ENCODE measurements around the gene KRTAP20-2. TPM values are rescaled to one million over a fixed set of nuclear protein-coding genes. Genes with fewer than 3 reads are reported as not detected.

Gene KRTAP20-2
- total and polyA plus RNA-seq, 12 donors: not detected

DNA sequence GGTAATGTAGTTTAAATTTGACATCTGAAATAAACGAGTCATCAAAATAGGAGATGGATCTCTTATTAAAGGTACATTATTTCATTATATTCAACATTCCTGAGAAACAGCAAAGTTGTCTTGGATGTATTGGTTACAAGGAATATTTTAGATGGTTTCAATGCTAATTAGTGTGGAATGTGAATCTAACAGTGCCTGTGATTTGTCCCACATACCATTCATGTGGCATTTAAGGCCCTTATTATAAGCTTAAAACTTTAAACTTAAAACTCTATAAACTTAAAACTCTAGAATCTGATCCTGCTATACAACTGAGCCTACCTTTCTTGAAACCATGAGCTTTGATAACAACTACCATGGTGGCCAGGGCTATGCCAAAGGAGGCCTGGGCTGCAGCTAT is 34.2 kb upstream of the KRTAP20-2 start, which contains the start of gene KRTAP22-1:
Gene KRTAP22-1, plus strand, starts transcription at position 301 of the 400 bp plus-strand sequence.
- H3K4me1 ChIP-seq: no peaks in the 10 kb centered on the region
- H3K9me3 ChIP-seq: peaks cover 0 to 6% (median 0%) of the 10 kb centered on the region in 11 donors
- H3K4me3 ChIP-seq: no peak within 1 kb of the TSS
- intact Hi-C loops (cut with DNase I): no loop called here
- ATAC-seq (no peak), DNase-seq (no peak)
- TF ChIP-seq, protein P1, sequence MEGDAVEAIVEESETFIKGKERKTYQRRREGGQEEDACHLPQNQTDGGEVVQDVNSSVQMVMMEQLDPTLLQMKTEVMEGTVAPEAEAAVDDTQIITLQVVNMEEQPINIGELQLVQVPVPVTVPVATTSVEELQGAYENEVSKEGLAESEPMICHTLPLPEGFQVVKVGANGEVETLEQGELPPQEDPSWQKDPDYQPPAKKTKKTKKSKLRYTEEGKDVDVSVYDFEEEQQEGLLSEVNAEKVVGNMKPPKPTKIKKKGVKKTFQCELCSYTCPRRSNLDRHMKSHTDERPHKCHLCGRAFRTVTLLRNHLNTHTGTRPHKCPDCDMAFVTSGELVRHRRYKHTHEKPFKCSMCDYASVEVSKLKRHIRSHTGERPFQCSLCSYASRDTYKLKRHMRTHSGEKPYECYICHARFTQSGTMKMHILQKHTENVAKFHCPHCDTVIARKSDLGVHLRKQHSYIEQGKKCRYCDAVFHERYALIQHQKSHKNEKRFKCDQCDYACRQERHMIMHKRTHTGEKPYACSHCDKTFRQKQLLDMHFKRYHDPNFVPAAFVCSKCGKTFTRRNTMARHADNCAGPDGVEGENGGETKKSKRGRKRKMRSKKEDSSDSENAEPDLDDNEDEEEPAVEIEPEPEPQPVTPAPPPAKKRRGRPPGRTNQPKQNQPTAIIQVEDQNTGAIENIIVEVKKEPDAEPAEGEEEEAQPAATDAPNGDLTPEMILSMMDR (IDR thresholded peaks at IDR 0.05): no peak
- no peaks in the 10 kb centered on the region for H3K36me3 ChIP-seq
- 44 to 95% methylated on average over 1 of the region's 1 CpG for WGBS, 2 donors
- no peaks in the 10 kb centered on the region for H3K27me3 ChIP-seq
- no peak within 1 kb of the TSS for H3K27ac ChIP-seq

DNA sequence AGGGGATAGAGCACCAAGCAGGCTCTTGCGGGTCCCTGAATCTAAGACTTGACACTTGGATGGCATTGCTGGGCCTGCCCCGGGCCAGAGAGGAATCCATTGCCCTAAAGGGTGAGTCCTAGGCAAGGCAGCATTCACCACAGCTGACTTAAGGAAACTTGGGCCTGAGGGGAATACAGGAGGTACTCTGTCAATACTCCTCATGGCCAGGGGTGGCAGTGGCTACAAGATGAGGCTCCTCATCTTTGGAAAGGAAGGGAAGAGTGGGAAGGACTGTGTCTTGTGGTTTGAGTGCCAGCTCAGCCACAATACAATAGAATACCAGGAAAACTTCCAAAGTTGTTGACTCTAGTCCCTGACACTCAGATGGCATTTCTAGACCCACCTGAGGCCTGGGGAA is 29.0 kb upstream of the KRTAP20-2 start:
- TF ChIP-seq, protein P1 (IDR thresholded peaks at IDR 0.05): no peak
- Histone ChIP-seq H3K36me3 (no peaks in the 10 kb centered on the region), H3K27ac (no peak overlapping the region), H3K27me3 (no peaks in the 10 kb centered on the region), H3K9me3 (peaks cover 0 to 8% (median 0%) of the 10 kb centered on the region in 11 donors), H3K4me1 (no peaks in the 10 kb centered on the region), H3K4me3 (no peak overlapping the region)
- DNase-seq (no peak), ATAC-seq (no peak)
- 89 to 90% methylated on average over 2 of the region's 2 CpGs for WGBS, 2 donors
- intact Hi-C loops (cut with DNase I): no loop called here

DNA sequence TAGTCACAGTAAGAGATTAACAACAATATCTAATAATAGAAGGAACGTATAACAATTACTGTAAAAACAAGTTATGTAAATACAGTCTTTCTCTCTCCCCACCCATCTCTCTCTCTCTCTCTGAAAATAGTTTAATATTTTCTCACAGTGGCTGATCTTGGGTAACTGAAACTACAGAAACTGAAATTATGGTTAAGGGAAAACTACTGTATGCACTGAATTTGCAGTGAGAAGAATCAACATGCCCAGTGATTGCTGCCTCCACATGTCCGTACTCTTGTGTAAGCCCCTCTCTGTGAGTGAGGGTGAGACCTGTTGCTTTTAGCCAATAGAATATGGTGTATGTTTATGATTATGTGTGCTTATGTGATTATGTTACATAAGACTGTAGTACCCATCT is 22.9 kb upstream of the KRTAP20-2 start:
- TF ChIP-seq, protein P1 (IDR thresholded peaks at IDR 0.05): no peak
- no peaks in the 10 kb centered on the region for H3K36me3 ChIP-seq
- intact Hi-C loops (cut with DNase I): no loop called here
- H3K4me1 ChIP-seq: no peaks in the 10 kb centered on the region
- H3K4me3 ChIP-seq: no peak overlapping the region
- H3K27me3 ChIP-seq: no peaks in the 10 kb centered on the region
- H3K27ac ChIP-seq: no peak overlapping the region
- ATAC-seq (no peak), DNase-seq (no peak)
- 82 to 92% methylated on average over 2 of the region's 2 CpGs for WGBS, 2 donors
- H3K9me3 ChIP-seq: peaks cover 0 to 12% (median 0%) of the 10 kb centered on the region in 11 donors

DNA sequence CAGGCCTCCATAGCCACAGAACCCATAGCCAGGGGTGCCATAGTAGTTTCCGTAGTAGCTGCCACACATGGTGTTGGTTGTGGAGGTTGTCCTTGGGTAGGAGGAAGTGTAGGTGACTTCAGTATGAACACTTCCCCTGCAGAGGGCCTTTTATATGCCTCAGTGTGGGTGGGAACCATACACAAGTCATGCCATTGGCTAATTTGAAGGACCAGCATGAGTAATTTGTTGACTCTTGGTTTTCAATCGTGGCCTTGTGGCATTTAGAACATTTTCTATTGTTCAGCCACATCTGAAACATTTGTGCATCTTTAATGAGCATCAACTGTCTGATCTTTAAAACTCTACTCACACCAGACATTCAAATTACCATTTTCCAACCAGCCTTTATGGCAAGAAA is 21.2 kb upstream of the KRTAP20-2 start, which contains the start of gene KRTAP6-1:
Gene KRTAP6-1, minus strand, starts transcription at position 95 of the 400 bp plus-strand sequence. Its CDS starts 26 bp downstream, at position 69.
- Histone ChIP-seq H3K4me1 (no peaks in the 10 kb centered on the region), H3K9me3 (peaks cover 0 to 12% (median 0%) of the 10 kb centered on the region in 11 donors), H3K27ac (no peak within 1 kb of the TSS), H3K4me3 (no peak within 1 kb of the TSS), H3K27me3 (no peaks in the 10 kb centered on the region), H3K36me3 (no peaks in the 10 kb centered on the region)
- DNase-seq (no peak), ATAC-seq (no peak)
- intact Hi-C loops (cut with DNase I): no loop called here
- TF ChIP-seq, protein P1 (IDR thresholded peaks at IDR 0.05): no peak
- WGBS, 2 donors: 66 to 68% methylated on average over 2 of the region's 2 CpGs
